Fibroblast of skin of abdomen (primary cell): ENCODE data around the gene MIOS.
A peak's percentile ranks its signal among the peaks of the same experiment; 100 is the strongest.

Source experiments
- DNase-seq: peaks from one replicate; pipeline ENCODE4 v3.0.0-alpha.2; 2013

The MIOS gene

GRCh38 chr7:7584653-7585052 lies 18.0 kb downstream of the MIOS start:
- DNase-seq = no peak

- no peak for DNase-seq
These were observed 18.7 kb downstream of the MIOS start for GRCh38 chr7:7585241-7585928.

GRCh38 chr7:7595451-7595850 lies 28.8 kb downstream of the MIOS start:
- peak; percentile 14 for DNase-seq

GRCh38 chr7:7596176-7596575 lies 29.5 kb downstream of the MIOS start:
- DNase-seq = no peak

- DNase-seq = no peak
These were observed 40.3 kb downstream of the MIOS start for GRCh38 chr7:7607010-7607409.

GRCh38 chr7:7609330-7609729 lies 42.6 kb downstream of the MIOS start:
- DNase-seq = no peak

GRCh38 chr7:7612519-7612918 lies 45.8 kb downstream of the MIOS start:
- DNase-seq = no peak

GRCh38 chr7:7613210-7613609 lies 46.5 kb downstream of the MIOS start:
- no peak for DNase-seq

GRCh38 chr7:7614018-7614741 lies 47.5 kb downstream of the MIOS start:
- DNase-seq = no peak

- no peak for DNase-seq
These were observed 50.9 kb downstream of the MIOS start for GRCh38 chr7:7617550-7617949.

GRCh38 chr7:7618410-7618809 lies 51.7 kb downstream of the MIOS start:
- no peak for DNase-seq

- DNase-seq = no peak
These were observed 53.6 kb downstream of the MIOS start for GRCh38 chr7:7620236-7620635.

GRCh38 chr7:7620644-7621210 lies 54.0 kb downstream of the MIOS start:
- DNase-seq = no peak

- no peak for DNase-seq
These were observed 61.8 kb downstream of the MIOS start for GRCh38 chr7:7628476-7628875.

- no peak for DNase-seq
These were observed 64.1 kb downstream of the MIOS start for GRCh38 chr7:7630626-7631329.

GRCh38 chr7:7639421-7639820 lies 72.7 kb downstream of the MIOS start:
- DNase-seq = no peak

GRCh38 chr7:7639847-7640220 lies 73.2 kb downstream of the MIOS start:
- peak; percentile 3 for DNase-seq

GRCh38 chr7:7640221-7641128 lies 73.8 kb downstream of the MIOS start, which contains the start of gene UMAD1:
UMAD1 (plus strand) TSS chr7:7640752; CDS start chr7:7673372, 32,620 bp downstream.
- peak; percentile 99 for DNase-seq

- DNase-seq = peak; percentile 6
These were observed 74.5 kb downstream of the MIOS start for GRCh38 chr7:7641129-7641663.

GRCh38 chr7:7642081-7642480 lies 75.4 kb downstream of the MIOS start:
- DNase-seq = no peak

GRCh38 chr7:7647495-7648036 lies 80.9 kb downstream of the MIOS start:
- no peak for DNase-seq
